Measurements from ENCODE around the gene BBS9. TPM values are rescaled to one million over a fixed set of nuclear protein-coding genes. Genes with fewer than 3 reads are reported as not detected.

The BBS9 gene
- total and polyA plus RNA-seq, 2 donors from 2014 or later: 9.0 to 23.4 TPM

GRCh38 chr7:33448035-33448434, 318.7 kb downstream of the BBS9 start:
- peak in 1 of 5 donors; percentile 46 for DNase-seq
- no peak overlapping the region for H3K27ac ChIP-seq (ENCODE audit: low read depth in 2 of 2, low read length in 2 of 2)

GRCh38 chr7:33449847-33450246, 320.5 kb downstream of the BBS9 start:
- Histone ChIP-seq H3K9me3 (ENCODE audit: control insufficient read depth in 2 of 3, insufficient read depth in 1 of 3, low read length in 3 of 3) (no peaks in the 10 kb centered on the region), H3K4me3 (ENCODE audit: low read length in 3 of 3) (no peak overlapping the region), H3K36me3 (ENCODE audit: control insufficient read depth in 2 of 3, insufficient read depth in 3 of 3, low read length in 3 of 3) (no peaks in the 10 kb centered on the region), H3K9ac (ENCODE audit: low read length in 3 of 3) (no peak overlapping the region), H3K27ac (ENCODE audit: low read depth in 2 of 2, low read length in 2 of 2) (no peak overlapping the region), H3K27me3 (ENCODE audit: control insufficient read depth, insufficient read depth, low read length) (no peaks in the 10 kb centered on the region), H3K4me1 (ENCODE audit: control insufficient read depth in 2 of 3, insufficient read depth in 2 of 3, low read depth in 1 of 3, low read length in 3 of 3) (no peaks in the 10 kb centered on the region)
- intact Hi-C loops (cut with DNase I): no loop called here
- FAIRE-seq: no peak
- no peak for TF ChIP-seq CTCF (IDR thresholded peaks at IDR 0.05; ENCODE audit: borderline replicate concordance, extremely low read depth, insufficient read depth)
- no peak for DNase-seq

More at GRCh38 chr7:33448035-33448434, 318.7 kb downstream of the BBS9 start:
- TF ChIP-seq CTCF (IDR thresholded peaks at IDR 0.05; ENCODE audit: borderline replicate concordance, extremely low read depth, insufficient read depth): no peak
- H3K4me1 ChIP-seq (ENCODE audit: control insufficient read depth in 2 of 3, insufficient read depth in 2 of 3, low read depth in 1 of 3, low read length in 3 of 3): no peaks in the 10 kb centered on the region
- no peak overlapping the region for H3K9ac ChIP-seq (ENCODE audit: low read length in 3 of 3)
- H3K4me3 ChIP-seq (ENCODE audit: low read length in 3 of 3): no peak overlapping the region
- no peaks in the 10 kb centered on the region for H3K36me3 ChIP-seq (ENCODE audit: control insufficient read depth in 2 of 3, insufficient read depth in 3 of 3, low read length in 3 of 3)
- H3K9me3 ChIP-seq (ENCODE audit: control insufficient read depth in 2 of 3, insufficient read depth in 1 of 3, low read length in 3 of 3): no peaks in the 10 kb centered on the region
- no peak for FAIRE-seq
- no peaks in the 10 kb centered on the region for H3K27me3 ChIP-seq (ENCODE audit: control insufficient read depth, insufficient read depth, low read length)
- intact Hi-C loops (cut with DNase I): no loop called here

GRCh38 chr7:33452805-33453502, 323.6 kb downstream of the BBS9 start:
- Histone ChIP-seq H3K9ac (ENCODE audit: low read length in 3 of 3) (no peak overlapping the region), H3K36me3 (ENCODE audit: control insufficient read depth in 2 of 3, insufficient read depth in 3 of 3, low read length in 3 of 3) (no peaks in the 10 kb centered on the region), H3K4me1 (ENCODE audit: control insufficient read depth in 2 of 3, insufficient read depth in 2 of 3, low read depth in 1 of 3, low read length in 3 of 3) (no peaks in the 10 kb centered on the region), H3K27ac (ENCODE audit: low read depth in 2 of 2, low read length in 2 of 2) (no peak overlapping the region), H3K9me3 (ENCODE audit: control insufficient read depth in 2 of 3, insufficient read depth in 1 of 3, low read length in 3 of 3) (no peaks in the 10 kb centered on the region), H3K4me3 (ENCODE audit: low read length in 3 of 3) (no peak overlapping the region), H3K27me3 (ENCODE audit: control insufficient read depth, insufficient read depth, low read length) (no peaks in the 10 kb centered on the region)
- DNase-seq (no peak), FAIRE-seq (no peak)
- intact Hi-C loops (cut with DNase I): no loop called here
- no peak for TF ChIP-seq CTCF (IDR thresholded peaks at IDR 0.05; ENCODE audit: borderline replicate concordance, extremely low read depth, insufficient read depth)

Measured in kidney (tissue), 14 donors.